GM12878 (cell line): ENCODE measurements around the gene KRTAP10-3. TPM values are rescaled to one million over a fixed set of nuclear protein-coding genes. Genes with fewer than 3 reads are reported as not detected.

Source experiments
- ATAC-seq: fragments of 200-7000 bp; cut with Tn5 transposase; 3 replicates; pipeline ENCODE4 v1.9.1; 2020; ENCODE audit warnings: mild to moderate bottlenecking, moderate library complexity
- BruUV-seq: library from RNA; stranded (reverse); fragments of 400-500 nt; replicated peaks from 2 replicates; lab custom pipeline; 2021; lab: Mats Ljungman, UMichigan
- CTCF ChIA-PET: fragments of 300-600 bp; sonication (Branson Sonifier 250); formaldehyde crosslinking; extraction: SDS; loops from one replicate; lab custom pipeline; 2021; ENCODE audit warnings: inconsistent platforms; lab: Yijun Ruan, JAX
- POLR2A ChIA-PET: fragments of 350-600 bp; formaldehyde crosslinking; extraction: SDS; loops from one replicate; lab custom pipeline; 2021; ENCODE audit warnings: inconsistent platforms; lab: Charles Lee
- RAD21 ChIA-PET: fragments of 300-600 bp; sonication (Branson Sonifier 250); formaldehyde crosslinking; loops from one replicate; lab custom pipeline; 2023; ENCODE audit warnings: antibody characterized with exemption; ENCODE audit not compliant: unreplicated experiment; lab: Charles Lee
- SMC1A ChIA-PET: fragments of 300-600 bp; sonication (Branson Sonifier 250); formaldehyde crosslinking; loops from one replicate; lab custom pipeline; 2023; ENCODE audit not compliant: unreplicated experiment, uncharacterized antibody; lab: Charles Lee
- DNase-seq: peaks from one replicate; pipeline ENCODE4 v3.0.0-alpha.2; 2011; ENCODE audit warnings: low read depth, low spot score
- FAIRE-seq: peaks from 3 replicates; lab custom pipeline; 2011; peaks lifted over from hg19 to GRCh38; lab: Jason Lieb, UNC
- H2AFZ ChIP-seq: 2 replicates; pipeline ENCODE4 v1.6.0; 2011; ENCODE audit warnings: low read depth, low read length, control low read depth; ENCODE audit not compliant: control insufficient read depth
- H3K27ac ChIP-seq: 2 replicates; pipeline ENCODE4 v1.5.1; 2011; ENCODE audit warnings: control low read depth; ENCODE audit not compliant: control insufficient read depth, insufficient read depth
- H3K27me3 ChIP-seq, 2 experiments: replicated peaks in 1 of 2; 2 replicates each; pipeline versions ENCODE4 v1.6.0 to v1.6.1; 2011; ENCODE audit warnings: low read length in 1 of 2; ENCODE audit not compliant: control insufficient read depth in 2 of 2, insufficient read depth in 2 of 2
- H3K36me3 ChIP-seq, 2 experiments: 2 replicates each; pipeline ENCODE4 v1.5.1; 2011; ENCODE audit warnings: low read length in 1 of 2; ENCODE audit not compliant: control insufficient read depth in 2 of 2, insufficient read depth in 2 of 2
- H3K4me1 ChIP-seq: 2 replicates; pipeline ENCODE4 v1.6.1; 2011; ENCODE audit warnings: mild to moderate bottlenecking, low read length, moderate library complexity, mixed read lengths; ENCODE audit not compliant: control insufficient read depth, insufficient read depth
- H3K4me2 ChIP-seq: 2 replicates; pipeline ENCODE4 v1.6.0; 2011; ENCODE audit warnings: control low read depth; ENCODE audit not compliant: control insufficient read depth, insufficient read depth
- H3K4me3 ChIP-seq: fragments of 200-600 bp; sonication (generic); 2 replicates; pipeline ENCODE4 v1.5.1; 2016
- H3K79me2 ChIP-seq: 2 replicates; pipeline ENCODE4 v1.6.0; 2011; ENCODE audit warnings: low read length; ENCODE audit not compliant: control insufficient read depth, insufficient read depth
- H3K9ac ChIP-seq: 2 replicates; pipeline ENCODE4 v1.8.0; 2011; ENCODE audit warnings: low read length, control low read depth, mixed read lengths; ENCODE audit not compliant: control insufficient read depth, insufficient read depth
- H3K9me3 ChIP-seq: replicated peaks from 3 replicates; pipeline ENCODE4 v1.5.1; 2011; ENCODE audit warnings: mild to moderate bottlenecking, low read length; ENCODE audit not compliant: control insufficient read depth, insufficient read depth
- H4K20me1 ChIP-seq: 2 replicates; pipeline ENCODE4 v1.6.0; 2011; ENCODE audit not compliant: control insufficient read depth, insufficient read depth
- ATF3 ChIP-seq: IDR thresholded peaks from 2 replicates; pipeline ENCODE4 v1.6.1; 2011; ENCODE audit warnings: low read depth, mild to moderate bottlenecking, low read length, moderate library complexity, borderline replicate concordance; ENCODE audit errors: extremely low read depth
- CBFB ChIP-seq: IDR thresholded peaks from 2 replicates; pipeline ENCODE4 v1.6.1; 2016; ENCODE audit warnings: antibody characterized with exemption, low read depth
- CBX3 ChIP-seq: fragments of 200-600 bp; sonication (generic); IDR thresholded peaks from 2 replicates; pipeline ENCODE4 v1.6.1; 2016; ENCODE audit warnings: low read depth, borderline replicate concordance
- CEBPB ChIP-seq, 2 experiments: fragments of 150-350 bp in 1 of 2; IDR thresholded peaks; 2 replicates each; pipeline ENCODE4 v1.6.1; 2012 to 2014; ENCODE audit warnings: low read depth in 2 of 2, low read length in 2 of 2, borderline replicate concordance in 1 of 2, inconsistent platforms in 1 of 2
- GABPA ChIP-seq: IDR thresholded peaks from 2 replicates; pipeline ENCODE4 v1.6.1; 2014; ENCODE audit warnings: antibody characterized with exemption, low read depth, mild to moderate bottlenecking, inconsistent platforms
- LARP7 ChIP-seq: fragments of 450-650 bp; IDR thresholded peaks from 2 replicates; pipeline ENCODE4 v1.6.1; 2017; ENCODE audit warnings: mild to moderate bottlenecking
- NBN ChIP-seq: fragments of 450-650 bp; IDR thresholded peaks from 2 replicates; pipeline ENCODE4 v1.6.1; 2016
- SMAD1 ChIP-seq: fragments of 450-650 bp; IDR thresholded peaks from 2 replicates; pipeline ENCODE4 v1.6.1; 2018; ENCODE audit warnings: mild to moderate bottlenecking, low read depth; ENCODE audit not compliant: partially characterized antibody
- SMAD5 ChIP-seq: IDR thresholded peaks from 2 replicates; pipeline ENCODE4 v1.6.1; 2016; ENCODE audit warnings: antibody characterized with exemption, low read depth
- SP1 ChIP-seq: IDR thresholded peaks from one replicate; pipeline ENCODE4 v1.6.1; 2011; ENCODE audit warnings: low read depth, low read length
- YBX1 ChIP-seq: fragments of 450-650 bp; IDR thresholded peaks from 2 replicates; pipeline ENCODE4 v1.6.1; 2016; ENCODE audit warnings: antibody characterized with exemption
- ZNF217 ChIP-seq: fragments of 450-650 bp; IDR thresholded peaks from 2 replicates; pipeline ENCODE4 v1.6.1; 2017; ENCODE audit warnings: antibody characterized with exemption, mild to moderate bottlenecking
- WGBS: methylation state at CpG from one replicate; pipeline ENCODE4 v1.1.6; 2016; ENCODE audit warnings: low lambda C conversion rate; ENCODE audit not compliant: insufficient replicate concordance, insufficient coverage; ENCODE audit errors: missing lambda C conversion rate; 5-methylcytosine and 5-hydroxymethylcytosine counted together
- in situ Hi-C: fragments of 300-500 bp; cut with MboI; formaldehyde crosslinking; loops from 9 replicates; pipeline ENCODE4 v1.14.3; 2018; ENCODE audit warnings: mixed read lengths
- intact Hi-C: fragments of 100-400 bp; cut with micrococcal nuclease; formaldehyde crosslinking; loops from one replicate; pipeline ENCODE4 v1.14.2; 2022; ENCODE audit not compliant: unreplicated experiment
- polyA plus RNA-seq, 11 experiments: library from polyadenylated mRNA; depleted of rRNA in 4 of 11; unstranded in 6 of 11; stranded (reverse) in 5 of 11; fragments of >200 nt; fragmentation: Nextera tagmentation in 4 of 11; fragmentation: Illumina TruSeq in 1 of 11; extraction: Ambion mirVana in 4 of 11; extraction: Trizol in 1 of 11; gene quantifications; 1 replicate in 1 of 11; 2 replicates in 10 of 11; pipeline versions ENCODE4 v1.2.1 to v1.2.3, GENCODE V29; 2011 to 2016; ENCODE audit warnings: inconsistent platforms in 2 of 11, missing spikeins in 2 of 11, low read depth in 1 of 11
- total RNA-seq, 4 experiments: library from RNA; depleted of rRNA in 3 of 4; stranded (reverse); fragments of >200 nt in 3 of 4; fragmentation: Illumina TruSeq in 1 of 4; extraction: Trizol in 1 of 4; gene quantifications; 2 replicates each; pipeline versions ENCODE4 v1.2.1 to v1.2.3, GENCODE V29; 2013 to 2021
- TF ChIP-seq, protein P1 (sequence below): fragments of 450-650 bp; conservative IDR thresholded peaks from 2 replicates; pipeline ENCODE4 v1.6.1; 2017; ENCODE audit warnings: mild to moderate bottlenecking, moderate library complexity

The KRTAP10-3 gene
- total and polyA plus RNA-seq, 10 of the 15 experiments (the other 5 are each of a cell fraction or from before 2014, with no cell fraction given), result not detected

GRCh38 chr21:44593598-44594405 is 35.2 kb upstream of the KRTAP10-3 start:
- 58% methylated on average over 20 of the region's 20 CpGs for WGBS

More at GRCh38 chr21:44593598-44594405, 35.2 kb upstream of the KRTAP10-3 start:
- no peak for DNase-seq
- Histone ChIP-seq H3K36me3 (no peaks in the 10 kb centered on the region), H3K4me3 (no peak overlapping the region), H3K27ac (no peak overlapping the region), H3K9me3 (no peaks in the 10 kb centered on the region; the same call in 2 of the 3 replicates), H4K20me1 (no peaks in the 10 kb centered on the region), H3K4me1 (no peaks in the 10 kb centered on the region), H3K9ac (no peak overlapping the region), H3K4me2 (no peak overlapping the region), H3K27me3 (no peaks in the 10 kb centered on the region), H2AFZ (no peak overlapping the region), H3K79me2 (no peaks in the 10 kb centered on the region)
- RAD21 ChIA-PET, result interaction anchor here (0.6 kb wide), 1 partner anchor 338 kb away, joined by 3 read pairs; no protein-coding TSS in a partner anchor
- POLR2A ChIA-PET, result no interaction called here
- intact Hi-C loops, result no loop called here
- no peak for ATAC-seq
- in situ Hi-C loops, result no loop called here
- TF ChIP-seq ATF3 (no peak), SMAD1 (no peak), ZNF217 (no peak), YBX1 (no peak), GABPA (no peak), CBFB (no peak), LARP7 (no peak), CEBPB (IDR thresholded peaks at IDR 0.05; ENCODE audit: borderline replicate concordance in 1 of 2, low read depth in 2 of 2, low read length in 2 of 2) (no peak), NBN (no peak), SP1 (no peak), CBX3 (no peak), SMAD5 (no peak)
- TF ChIP-seq, protein P1, sequence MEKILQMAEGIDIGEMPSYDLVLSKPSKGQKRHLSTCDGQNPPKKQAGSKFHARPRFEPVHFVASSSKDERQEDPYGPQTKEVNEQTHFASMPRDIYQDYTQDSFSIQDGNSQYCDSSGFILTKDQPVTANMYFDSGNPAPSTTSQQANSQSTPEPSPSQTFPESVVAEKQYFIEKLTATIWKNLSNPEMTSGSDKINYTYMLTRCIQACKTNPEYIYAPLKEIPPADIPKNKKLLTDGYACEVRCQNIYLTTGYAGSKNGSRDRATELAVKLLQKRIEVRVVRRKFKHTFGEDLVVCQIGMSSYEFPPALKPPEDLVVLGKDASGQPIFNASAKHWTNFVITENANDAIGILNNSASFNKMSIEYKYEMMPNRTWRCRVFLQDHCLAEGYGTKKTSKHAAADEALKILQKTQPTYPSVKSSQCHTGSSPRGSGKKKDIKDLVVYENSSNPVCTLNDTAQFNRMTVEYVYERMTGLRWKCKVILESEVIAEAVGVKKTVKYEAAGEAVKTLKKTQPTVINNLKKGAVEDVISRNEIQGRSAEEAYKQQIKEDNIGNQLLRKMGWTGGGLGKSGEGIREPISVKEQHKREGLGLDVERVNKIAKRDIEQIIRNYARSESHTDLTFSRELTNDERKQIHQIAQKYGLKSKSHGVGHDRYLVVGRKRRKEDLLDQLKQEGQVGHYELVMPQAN, result no peak
- FAIRE-seq, result no peak
- no TSS peak for BruUV-seq
- CTCF ChIA-PET, result no interaction called here
- SMC1A ChIA-PET, result no interaction called here
